Frontal cortex (tissue), 4 donors: Measurements from ENCODE around the gene CYB5R4. TPM values are rescaled to one million over a fixed set of nuclear protein-coding genes. Genes with fewer than 3 reads are reported as not detected.

Experiments
- DNase-seq, 2 donors: peaks; one replicate each; pipeline ENCODE4 v3.0.0; 2012; ENCODE audit warnings: low spot score in 2 of 2
- FAIRE-seq: peaks from 2 replicates; lab custom pipeline; 2012; peaks lifted over from hg19 to GRCh38; lab: Jason Lieb, UNC
- total RNA-seq: library from RNA; depleted of rRNA; stranded (reverse); fragments of >200 nt; gene quantifications from one replicate; pipeline ENCODE4 v1.2.3, GENCODE V29; 2014
- donor health status: control.
- donor health status: control.
- donor health status: control.

Gene CYB5R4
- total RNA-seq, 1 donor from 2014 or later = 6.9 TPM

DNA sequence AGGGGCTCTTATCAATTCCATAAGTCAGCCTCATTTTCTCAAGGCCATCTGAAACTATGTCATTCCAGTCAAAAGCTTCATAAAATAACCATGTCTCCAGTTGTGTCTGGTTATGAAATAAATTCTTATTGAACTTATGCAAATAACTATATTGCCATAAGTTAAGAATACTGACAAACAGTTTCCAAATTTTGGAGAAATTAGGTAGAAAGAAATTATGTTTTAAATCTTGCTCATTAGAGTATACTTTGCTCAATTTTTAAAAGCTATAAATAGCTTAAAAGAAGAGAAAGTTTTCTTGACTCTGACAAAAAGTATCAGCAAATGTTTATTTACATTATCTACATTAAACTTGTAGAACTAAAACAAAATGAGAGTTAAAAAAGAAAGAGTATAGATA, 111.1 kb downstream of the CYB5R4 start:
- FAIRE-seq = no peak
- DNase-seq = no peak

DNA sequence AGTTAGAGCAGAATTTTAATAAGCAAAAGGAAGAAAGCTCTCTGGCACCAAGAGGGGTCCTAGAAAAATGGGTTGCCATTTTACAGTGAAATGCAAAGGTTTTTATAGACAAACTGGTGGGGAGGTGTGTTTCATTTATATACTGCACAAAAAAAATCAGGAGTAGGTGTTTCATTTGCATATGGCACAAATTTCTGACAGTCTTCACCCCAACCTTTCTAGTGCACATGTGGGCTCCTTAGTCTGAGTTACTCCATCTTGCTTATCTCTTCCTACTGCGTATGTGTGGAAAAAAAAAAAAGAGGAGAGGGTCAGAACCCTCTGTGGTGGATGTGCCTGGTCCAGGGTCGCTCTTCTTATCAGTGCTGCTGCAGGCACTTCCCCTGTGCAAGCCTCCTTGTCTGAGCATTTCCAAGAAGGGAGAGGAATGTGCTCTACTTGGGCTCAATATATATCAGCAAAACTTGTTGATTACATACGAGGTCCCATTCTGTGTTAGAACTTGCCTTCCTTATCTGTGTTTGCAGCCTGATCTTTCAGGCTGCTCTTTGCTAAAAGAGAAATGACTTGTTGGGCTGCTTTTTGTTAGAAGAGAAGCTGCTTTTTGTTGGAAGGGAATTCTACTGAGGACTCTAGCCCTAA, 115.0 kb downstream of the CYB5R4 start:
- FAIRE-seq = no peak
- DNase-seq = no peak

DNA sequence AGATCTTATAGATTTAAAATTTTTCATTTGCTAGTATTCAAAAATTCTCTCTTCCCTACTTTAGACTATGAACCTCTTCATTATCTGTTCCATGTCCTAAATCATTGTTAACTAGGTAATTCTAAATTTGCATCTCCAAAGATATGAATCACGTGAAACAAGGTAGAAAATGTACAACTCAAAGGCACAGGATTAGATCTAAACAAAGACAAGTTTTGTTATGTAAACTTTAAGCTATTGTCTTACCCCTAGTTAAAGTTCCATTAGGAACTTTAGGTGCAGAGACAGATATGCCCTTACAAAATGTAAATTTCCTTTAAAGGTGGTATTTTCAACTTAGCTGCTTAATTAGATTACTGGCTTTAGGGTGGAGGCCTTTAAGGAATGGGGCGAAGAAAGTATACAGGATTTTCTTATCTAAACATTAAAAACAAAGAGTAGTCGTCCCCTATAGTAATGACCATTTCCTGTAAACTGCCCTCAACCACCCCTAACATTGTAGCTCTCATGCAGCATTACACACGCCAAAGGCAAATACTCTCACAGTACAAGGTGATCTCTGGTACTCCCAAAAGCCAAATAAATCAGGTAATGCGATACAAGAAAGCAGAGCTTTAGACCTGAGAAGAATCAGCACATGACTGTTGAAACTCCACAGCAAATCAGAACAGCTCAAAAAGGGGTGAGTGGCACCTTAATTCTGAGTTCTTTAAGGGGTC, 116.7 kb downstream of the CYB5R4 start:
- no peak for FAIRE-seq

DNA sequence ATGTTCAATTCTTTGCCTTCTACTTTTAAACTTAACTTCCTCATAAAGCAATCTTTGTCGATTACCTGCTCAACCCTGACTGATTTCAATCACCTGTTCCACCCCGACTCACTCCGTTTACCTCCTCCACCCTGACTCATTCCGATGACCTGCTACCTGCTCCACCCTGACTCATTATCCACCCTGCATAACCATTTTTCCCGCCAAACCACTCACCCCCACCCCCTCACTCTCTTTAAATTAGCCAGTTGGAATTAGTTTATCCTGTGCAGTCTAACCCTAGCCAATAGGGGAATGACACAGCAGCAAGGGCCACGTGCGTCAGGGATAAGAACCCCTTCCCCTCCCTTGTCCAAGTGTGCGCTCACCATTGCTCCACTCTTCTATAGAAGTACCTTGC, 117.4 kb downstream of the CYB5R4 start:
- DNase-seq = no peak
- FAIRE-seq = no peak

More for the DNA sequence above, 116.7 kb downstream of the CYB5R4 start:
- DNase-seq = no peak

DNA sequence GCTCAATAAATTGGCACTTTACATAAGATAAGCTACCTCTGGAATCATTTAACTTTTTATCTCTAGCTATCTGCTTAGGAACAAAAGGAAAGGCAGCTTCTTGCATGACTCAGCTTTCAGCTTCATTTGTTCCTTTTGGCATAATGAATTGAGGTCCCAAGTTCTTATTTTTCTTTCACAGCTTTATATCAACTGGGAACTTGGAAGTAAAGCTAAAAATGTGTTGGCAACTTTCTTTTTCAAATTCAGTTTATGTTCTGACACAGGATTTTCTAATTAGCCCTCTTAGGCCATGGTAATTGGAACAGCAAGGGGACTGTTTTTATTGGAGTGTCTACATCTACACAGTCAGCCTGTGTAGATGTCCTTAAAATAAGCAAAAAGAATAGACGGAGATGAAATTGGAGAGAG, 118.8 kb downstream of the CYB5R4 start:
- DNase-seq = no peak

DNA sequence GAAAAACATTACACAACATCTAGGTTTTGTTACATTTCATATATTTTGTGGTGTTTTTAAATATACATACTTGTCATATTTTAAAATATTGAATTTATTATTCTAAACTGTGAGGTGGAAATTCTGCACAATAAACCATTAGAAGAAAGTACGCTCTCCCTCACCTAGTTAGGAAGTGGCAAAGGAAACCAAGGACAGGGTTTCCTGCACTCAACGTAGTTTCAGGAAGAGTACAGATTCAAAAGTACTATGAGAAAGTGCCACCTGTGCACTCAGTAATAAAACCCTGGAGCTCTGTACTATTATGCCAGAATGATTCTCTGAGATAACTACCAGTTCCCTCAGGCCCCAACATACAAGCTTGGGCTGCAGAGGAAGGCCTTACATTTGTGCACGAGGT, 119.5 kb downstream of the CYB5R4 start:
- FAIRE-seq (no peak), DNase-seq (no peak)

More for the DNA sequence above, 118.8 kb downstream of the CYB5R4 start:
- FAIRE-seq = no peak

DNA sequence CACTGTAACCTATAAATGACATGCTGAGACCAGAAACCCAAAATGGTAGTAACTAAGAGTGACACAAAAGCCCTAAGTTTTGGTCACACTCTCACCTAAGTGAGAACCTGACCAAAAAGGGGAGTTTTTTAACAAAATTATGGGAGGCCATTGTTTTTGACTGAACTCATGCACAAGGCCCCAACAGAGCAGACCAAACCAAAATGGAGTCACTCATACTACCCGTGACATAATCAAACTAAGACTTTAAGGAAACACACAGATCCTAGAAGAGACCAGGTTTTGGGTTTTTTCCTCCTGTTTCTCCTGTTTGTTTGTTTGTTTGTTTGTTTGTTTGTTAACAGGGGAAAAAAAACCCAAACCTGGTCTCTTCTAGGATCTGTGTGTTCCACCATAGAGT, 124.9 kb downstream of the CYB5R4 start:
- no peak for FAIRE-seq
- no peak for DNase-seq

DNA sequence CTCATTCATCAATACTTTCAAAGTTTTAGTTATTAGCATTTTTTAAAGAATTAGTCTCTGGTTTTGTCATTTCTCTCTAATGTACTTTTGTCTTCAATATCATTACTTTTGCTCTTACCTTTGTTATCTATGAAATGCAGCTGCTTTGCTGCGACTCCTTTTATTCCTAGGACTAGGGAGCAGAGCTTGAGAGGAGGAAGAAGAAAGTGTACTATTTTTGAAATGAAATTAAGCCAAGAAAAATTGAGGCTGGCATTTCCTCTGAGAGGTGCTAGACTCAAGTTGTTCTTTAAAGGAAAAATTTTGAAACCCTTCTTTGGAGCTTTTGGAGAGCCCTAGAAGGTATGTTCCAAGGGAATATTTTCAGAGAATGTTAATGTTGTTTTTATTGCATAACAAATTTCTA, 125.8 kb downstream of the CYB5R4 start:
- no peak for DNase-seq
- no peak for FAIRE-seq

DNA sequence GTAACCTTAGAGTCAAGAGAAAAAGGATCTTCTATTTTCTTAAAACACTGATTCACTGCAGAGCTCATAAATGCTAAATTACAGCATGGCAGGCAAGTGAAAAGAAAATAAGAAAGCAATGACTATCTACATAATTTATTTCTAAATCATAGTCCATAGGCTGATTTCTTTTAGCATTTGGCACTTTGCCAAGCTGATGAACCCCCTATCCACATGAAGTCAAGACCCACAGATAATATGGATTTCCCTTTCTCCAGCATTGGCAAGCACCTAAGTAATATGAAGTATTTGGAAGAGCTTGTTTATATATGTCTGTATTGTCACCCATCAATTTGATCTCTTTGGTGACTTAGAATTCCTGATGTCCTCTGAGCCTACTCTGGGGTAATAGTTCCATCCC, 126.2 kb downstream of the CYB5R4 start:
- no peak for DNase-seq
- no peak for FAIRE-seq

DNA sequence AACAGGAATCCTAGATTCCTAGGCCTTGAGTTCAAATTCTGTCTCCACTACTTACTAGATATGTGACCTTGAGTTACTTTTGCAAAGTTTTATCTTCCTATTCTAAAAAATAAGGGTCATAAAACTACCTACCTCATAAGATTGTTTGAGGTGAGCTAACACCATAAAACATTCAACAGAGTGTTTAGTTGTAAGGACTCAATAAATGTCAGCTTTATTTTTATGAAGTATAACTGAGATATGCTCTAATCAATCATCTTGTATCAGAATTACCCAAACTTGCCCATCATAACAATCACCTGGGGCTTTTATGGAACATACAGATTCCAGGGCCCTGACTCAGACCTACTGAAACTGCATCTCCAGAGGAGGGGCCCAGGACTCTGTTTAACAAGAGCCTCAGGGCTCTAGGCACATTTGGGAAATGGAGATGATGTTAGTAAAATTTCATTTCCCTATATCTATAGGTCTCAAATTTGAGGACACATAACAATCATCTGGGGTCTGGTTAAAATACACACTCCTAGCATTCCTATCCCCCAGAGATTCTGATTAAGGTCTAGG, 138.6 kb downstream of the CYB5R4 start:
- DNase-seq = no peak
- FAIRE-seq = no peak

DNA sequence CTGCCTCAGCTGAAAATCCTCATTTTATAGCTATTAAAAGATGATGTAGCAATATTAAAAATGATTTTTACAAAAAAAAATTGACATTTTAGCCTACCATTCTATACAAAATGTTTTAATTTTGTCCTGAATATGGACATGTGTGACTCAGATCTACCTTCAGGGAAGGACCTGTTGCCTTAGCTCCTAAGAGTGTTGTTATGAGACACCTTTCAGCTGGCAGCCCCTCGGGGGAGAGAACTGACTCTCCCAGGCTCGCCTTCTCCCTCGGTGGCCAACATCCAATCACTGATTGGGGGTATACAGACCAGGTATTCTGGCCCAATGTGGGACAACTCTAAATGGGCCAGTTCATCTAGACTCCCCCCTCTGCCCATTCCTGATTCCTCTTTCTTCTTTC, 141.6 kb downstream of the CYB5R4 start:
- no peak for FAIRE-seq
- no peak for DNase-seq

DNA sequence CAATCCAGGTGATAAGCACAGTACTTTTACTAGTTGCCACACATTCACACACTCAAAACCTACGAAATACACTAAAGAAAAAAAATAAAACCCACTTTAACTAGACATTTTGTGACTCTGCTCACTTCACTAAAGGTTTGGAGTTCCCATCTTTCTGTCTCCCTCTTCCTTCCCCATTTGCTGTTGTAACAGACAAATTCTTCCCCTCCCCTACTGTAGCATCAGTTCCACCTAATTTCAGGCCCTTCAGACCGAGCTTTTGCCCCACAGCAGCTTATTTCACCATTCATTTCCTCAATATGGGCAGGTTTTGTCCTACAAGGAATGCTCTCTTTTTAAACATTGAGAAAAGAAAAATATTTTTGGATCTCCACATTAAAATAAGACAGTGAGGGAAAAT, 142.7 kb downstream of the CYB5R4 start:
- DNase-seq (no peak), FAIRE-seq (no peak)

DNA sequence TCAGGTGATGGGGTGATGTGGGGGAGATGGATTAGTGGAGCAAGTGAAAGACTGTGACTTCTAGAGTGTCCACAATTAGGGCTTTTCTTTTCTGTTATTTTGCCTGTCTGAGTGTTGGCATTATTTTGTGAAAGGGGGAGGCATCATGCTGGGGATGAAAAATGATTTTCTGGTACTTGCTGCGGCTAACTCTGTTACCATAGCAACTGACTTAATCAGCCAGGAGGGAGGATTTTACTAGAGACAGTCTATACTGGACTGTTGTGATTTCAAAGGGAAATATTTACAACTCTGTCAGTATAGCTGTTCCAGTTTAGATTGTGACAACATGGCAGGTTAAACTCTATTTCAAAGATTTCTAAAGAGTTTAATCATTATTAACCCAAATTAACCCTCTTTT, 143.6 kb downstream of the CYB5R4 start:
- DNase-seq (no peak), FAIRE-seq (no peak)

DNA sequence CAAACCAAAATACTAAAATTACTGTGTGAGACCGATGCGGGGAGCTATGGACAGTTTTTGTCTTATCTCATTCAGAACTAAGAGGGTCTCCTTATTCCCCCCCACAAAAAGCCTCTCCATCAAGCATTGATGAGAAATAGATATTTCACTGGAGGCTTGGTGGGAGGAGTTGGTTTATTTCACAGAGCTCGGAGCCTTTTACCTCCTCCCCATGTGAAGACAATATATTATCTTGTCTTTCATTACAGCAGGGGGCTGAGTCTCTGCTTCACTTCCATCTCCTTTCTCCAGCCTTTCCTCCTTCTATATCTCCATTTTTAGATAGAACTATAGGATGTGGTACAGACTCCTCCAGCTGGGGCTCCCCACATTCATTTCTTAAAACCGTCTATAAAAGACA, 144.2 kb downstream of the CYB5R4 start:
- FAIRE-seq = no peak
- no peak for DNase-seq

DNA sequence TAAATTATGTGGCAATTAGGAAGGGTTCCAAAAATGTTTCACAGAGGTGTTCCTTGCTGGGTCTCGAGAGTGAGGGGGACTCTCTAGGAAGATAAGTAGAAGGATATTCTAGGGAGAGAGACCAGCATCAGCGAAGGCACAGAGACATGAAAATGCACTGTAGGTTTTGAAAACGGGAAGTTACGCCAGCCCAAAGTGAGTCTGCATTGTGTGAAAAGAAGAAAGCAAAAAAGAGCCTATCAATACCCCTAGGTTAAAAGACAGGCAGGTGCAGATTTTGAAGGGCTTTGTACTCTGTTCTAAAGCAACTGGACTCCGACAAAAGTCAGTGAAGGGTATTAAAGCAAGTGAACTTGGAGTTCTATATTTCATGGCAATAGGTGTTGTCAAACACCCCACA, 148.4 kb downstream of the CYB5R4 start:
- no peak for DNase-seq
- FAIRE-seq = no peak

DNA sequence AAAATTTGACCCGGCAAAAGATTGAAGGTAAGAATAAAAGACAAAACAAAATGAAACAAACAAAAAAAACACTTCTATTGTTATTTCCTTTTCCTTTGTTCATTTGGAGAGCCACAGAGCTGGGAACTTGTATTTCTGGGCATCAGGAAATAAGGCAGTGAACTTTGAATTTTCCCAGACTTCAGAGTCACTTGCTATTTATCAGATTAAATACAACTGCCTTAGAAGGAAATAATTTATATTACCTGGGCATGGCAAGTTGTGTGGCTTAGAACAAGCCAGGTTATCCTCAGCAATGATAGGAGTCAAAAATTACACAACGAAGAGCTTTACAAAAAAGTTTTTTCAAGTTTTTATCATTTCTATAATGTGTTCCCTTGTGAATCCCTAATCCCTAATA, 153.9 kb downstream of the CYB5R4 start:
- FAIRE-seq (no peak), DNase-seq (no peak)

DNA sequence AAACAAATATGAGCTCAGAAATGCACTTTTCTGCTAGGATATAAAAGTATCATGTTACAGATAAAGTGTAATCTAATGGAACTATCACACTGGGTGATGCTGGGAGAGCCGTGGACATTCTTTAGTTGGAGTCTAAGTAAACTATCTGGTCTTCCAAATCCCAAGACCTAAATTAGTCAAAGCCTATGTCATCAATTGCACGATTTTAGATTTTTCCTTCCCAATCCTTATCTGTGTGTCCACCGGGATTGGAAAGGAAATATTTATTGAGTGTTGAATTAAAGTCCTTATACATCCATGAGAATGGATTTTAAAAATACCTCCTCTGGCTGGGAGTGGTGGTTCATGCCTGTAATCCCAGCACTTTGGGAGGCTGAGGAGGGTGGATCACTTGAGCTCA, 154.4 kb downstream of the CYB5R4 start:
- FAIRE-seq = no peak

DNA sequence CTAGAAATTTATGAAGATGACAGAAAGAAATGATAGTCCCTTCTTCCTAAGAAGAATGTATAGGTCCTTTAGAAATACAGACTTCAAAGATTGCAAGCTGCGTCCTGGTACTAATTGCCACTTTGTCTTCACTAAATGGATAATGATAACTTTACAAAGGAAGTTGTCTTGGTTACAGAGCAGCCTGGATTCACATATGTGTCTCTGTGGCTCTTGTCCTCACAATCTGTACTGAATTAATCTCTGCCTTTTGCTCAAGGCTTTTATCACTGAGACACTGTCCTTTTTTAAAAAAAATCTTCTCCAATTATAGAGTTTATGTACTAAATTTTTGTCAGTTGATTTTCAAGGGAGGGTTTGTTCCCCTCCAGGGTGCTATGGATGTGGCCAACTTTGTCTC, 156.5 kb downstream of the CYB5R4 start:
- DNase-seq (no peak), FAIRE-seq (no peak)

More for the DNA sequence above, 154.4 kb downstream of the CYB5R4 start:
- no peak for DNase-seq
